OCI-LY7 (cell line): ENCODE results near the gene KPNA1. TPM values are rescaled to one million over a fixed set of nuclear protein-coding genes. Genes with fewer than 3 reads are reported as not detected.

ENCODE experiments used
- BruUV-seq: library from RNA; stranded (reverse); fragments of 400-500 nt; replicated peaks from 2 replicates; lab custom pipeline; 2021; lab: Mats Ljungman, UMichigan
- CTCF ChIA-PET: fragments of 300-600 bp; sonication (Branson Sonifier 250); formaldehyde crosslinking; loops from one replicate; lab custom pipeline; 2022; ENCODE audit warnings: antibody characterized with exemption; ENCODE audit not compliant: unreplicated experiment; lab: Charles Lee
- POLR2A ChIA-PET: fragments of 300-600 bp; sonication (Branson Sonifier 250); formaldehyde crosslinking; loops from one replicate; lab custom pipeline; 2022; ENCODE audit warnings: antibody characterized with exemption; lab: Charles Lee
- DNase-seq: peaks from one replicate; pipeline ENCODE4 v3.0.0-alpha.2; 2015; ENCODE audit warnings: low spot score
- H2AFZ ChIP-seq: fragments of 200-600 bp; sonication (generic), shearing (Covaris generic); 2 replicates; pipeline ENCODE4 v1.6.1; 2014; ENCODE audit warnings: mild to moderate bottlenecking, antibody characterized with exemption, low read length, moderate library complexity
- H3K27ac ChIP-seq: fragments of 200-600 bp; sonication (generic); 2 replicates; pipeline ENCODE4 v1.5.1; 2014; ENCODE audit warnings: mixed run types, low read depth, mild to moderate bottlenecking, moderate library complexity, low read length, inconsistent platforms; ENCODE audit not compliant: poor library complexity, severe bottlenecking
- H3K36me3 ChIP-seq: fragments of 200-600 bp; sonication (generic); 2 replicates; pipeline ENCODE4 v1.6.1; 2014; ENCODE audit warnings: mild to moderate bottlenecking, antibody characterized with exemption, low read length, moderate library complexity, mixed read lengths; ENCODE audit not compliant: insufficient read depth
- H3K4me1 ChIP-seq: fragments of 200-600 bp; sonication (generic); 2 replicates; pipeline ENCODE4 v1.5.1; 2014; ENCODE audit warnings: mild to moderate bottlenecking, low read length; ENCODE audit not compliant: insufficient read depth, poor library complexity, severe bottlenecking
- H3K4me2 ChIP-seq: fragments of 200-600 bp; sonication (generic); 2 replicates; pipeline ENCODE4 v1.6.1; 2014; ENCODE audit warnings: mild to moderate bottlenecking, low read length
- H3K4me3 ChIP-seq: fragments of 200-600 bp; sonication (generic); 2 replicates; pipeline ENCODE4 v1.5.1; 2014; ENCODE audit warnings: mild to moderate bottlenecking, low read depth, low read length; ENCODE audit not compliant: poor library complexity, severe bottlenecking
- H3K79me2 ChIP-seq: fragments of 200-600 bp; sonication (generic); 2 replicates; pipeline ENCODE4 v1.6.1; 2016; ENCODE audit warnings: low read depth, mild to moderate bottlenecking, low read length, moderate library complexity, mixed read lengths; ENCODE audit not compliant: insufficient read depth
- H3K9me2 ChIP-seq: fragments of 200-600 bp; sonication (generic); 2 replicates; pipeline ENCODE4 v1.6.1; 2016; ENCODE audit warnings: mild to moderate bottlenecking, low read length, mixed read lengths; ENCODE audit not compliant: insufficient read depth
- H3K9me3 ChIP-seq: fragments of 200-600 bp; sonication (generic); 2 replicates; pipeline ENCODE4 v1.6.1; 2014; ENCODE audit warnings: mild to moderate bottlenecking, mixed run types, low read length, mixed read lengths
- H4K20me1 ChIP-seq: fragments of 200-600 bp; sonication (generic); 2 replicates; pipeline ENCODE4 v1.6.1; 2014; ENCODE audit warnings: mild to moderate bottlenecking, antibody characterized with exemption, low read length, moderate library complexity, mixed read lengths; ENCODE audit not compliant: insufficient read depth
- CTCF ChIP-seq: fragments of 200-600 bp; sonication (generic); conservative IDR thresholded peaks from 2 replicates; pipeline ENCODE4 v1.5.1; 2014; ENCODE audit warnings: mild to moderate bottlenecking, antibody characterized with exemption, low read length, moderate library complexity, mixed read lengths
- EZH2phosphoT487 ChIP-seq: fragments of 200-600 bp; sonication (generic); IDR thresholded peaks from 2 replicates; pipeline ENCODE4 v1.6.1; 2018; ENCODE audit warnings: low read depth, borderline replicate concordance, mild to moderate bottlenecking, mixed run types, antibody characterized with exemption, low read length, moderate library complexity, mixed read lengths
- intact Hi-C: fragments of 100-400 bp; cut with micrococcal nuclease; formaldehyde crosslinking; loops from one replicate; pipeline ENCODE4 v1.10.0; 2022; ENCODE audit not compliant: unreplicated experiment
- total RNA-seq, 2 experiments: library from RNA; depleted of rRNA in 1 of 2; stranded (reverse); fragments of >200 nt in 1 of 2; shearing (Covaris generic) in 1 of 2; gene quantifications; 2 replicates each; pipeline ENCODE4 v1.2.3, GENCODE V29; 2014 to 2022

Gene KPNA1
- total RNA-seq, 2 experiments from 2014 or later: 20.0 to 77.5 TPM

- Histone ChIP-seq H3K4me1 (no peaks in the 10 kb centered on the region), H2AFZ (no peak overlapping the region), H3K9me2 (no peaks in the 10 kb centered on the region), H3K27ac (no peak overlapping the region), H3K36me3 (peaks cover 90% of the 10 kb centered on the region), H3K4me2 (no peak overlapping the region), H3K79me2 (no peaks in the 10 kb centered on the region), H4K20me1 (no peaks in the 10 kb centered on the region), H3K9me3 (no peaks in the 10 kb centered on the region), H3K4me3 (no peak overlapping the region)
- TF ChIP-seq CTCF (no peak), EZH2phosphoT487 (no peak)
- ChIA-PET CTCF (no interaction called here), POLR2A (no interaction called here)
- no TSS peak for BruUV-seq
- intact Hi-C loops: no loop called here
- no peak for DNase-seq
Measured at GRCh38 chr3:122427857-122428471, 86.8 kb downstream of the KPNA1 start.

- intact Hi-C loops: no loop called here
- Histone ChIP-seq H3K79me2 (peaks cover 7% of the 10 kb centered on the region; the same call in 1 of the 2 replicates), H3K9me3 (no peaks in the 10 kb centered on the region), H3K27ac (no peak overlapping the region), H3K4me3 (no peak overlapping the region), H4K20me1 (no peaks in the 10 kb centered on the region), H3K4me2 (no peak overlapping the region), H3K36me3 (peaks cover 52% of the 10 kb centered on the region), H2AFZ (no peak overlapping the region), H3K4me1 (peaks cover 12% of the 10 kb centered on the region), H3K9me2 (no peaks in the 10 kb centered on the region)
- no peak for DNase-seq
- TF ChIP-seq EZH2phosphoT487 (no peak), CTCF (no peak)
- no TSS peak for BruUV-seq
- POLR2A ChIA-PET: no interaction called here
- CTCF ChIA-PET: no interaction called here
Measured at GRCh38 chr3:122421836-122422235, 92.9 kb downstream of the KPNA1 start.

- no peak for TF ChIP-seq CTCF
- no peak for TF ChIP-seq EZH2phosphoT487
- peaks cover 45% of the 10 kb centered on the region for H3K36me3 ChIP-seq
- H3K27ac ChIP-seq: no peak overlapping the region
- no peak overlapping the region for H3K4me2 ChIP-seq
- H2AFZ ChIP-seq: no peak overlapping the region
- DNase-seq: no peak
- no TSS peak for BruUV-seq
- H3K9me2 ChIP-seq: no peaks in the 10 kb centered on the region
- POLR2A ChIA-PET: no interaction called here
- intact Hi-C loops: no loop called here
- CTCF ChIA-PET: no interaction called here
- peaks cover 12% of the 10 kb centered on the region; the same call in 1 of the 2 replicates for H3K79me2 ChIP-seq
- H3K4me3 ChIP-seq: no peak overlapping the region
- no peaks in the 10 kb centered on the region for H4K20me1 ChIP-seq
- H3K9me3 ChIP-seq: no peaks in the 10 kb centered on the region
- H3K4me1 ChIP-seq: peaks cover 16% of the 10 kb centered on the region
Measured at GRCh38 chr3:122421101-122421500, 93.6 kb downstream of the KPNA1 start.
